Thoracic aorta (tissue), 2 donors: ENCODE data around the gene TRIM43B. TPM values are rescaled to one million over a fixed set of nuclear protein-coding genes. Genes with fewer than 3 reads are reported as not detected.

Experiments used
- total RNA-seq, 2 donors: library from RNA; depleted of rRNA; stranded (reverse); fragments of >200 nt; gene quantifications; one replicate each; pipeline versions ENCODE4 v1.1.0 to v1.2.3, GENCODE V29; 2016

TRIM43B gene
- total RNA-seq, 2 donors from 2014 or later, result not detected

Other genes starting within 250 kb of the TRIM43B start
- 10 to 100 TPM in 1 of 2 donors, 1 to 10 TPM in 1; 3.5 to 10.0 TPM for gene PROM2, start 210.3 kb downstream of the TRIM43B start, total RNA-seq
- gene KCNIP3, start 187.4 kb downstream of the TRIM43B start, total RNA-seq, result 10 to 100 TPM; 12.5 to 22.1 TPM
- gene FAHD2A, start 82.0 kb downstream of the TRIM43B start, total RNA-seq, result 10 to 100 TPM; 11.7 to 23.6 TPM
- gene TRIM43, start 107.2 kb upstream of the TRIM43B start, total RNA-seq, result not detected